Caco-2 (cell line): ENCODE results near the gene HLA-DQB1. TPM values are rescaled to one million over a fixed set of nuclear protein-coding genes. Genes with fewer than 3 reads are reported as not detected.
"Not testable (repeated sequence)": the region's sequence is repeated elsewhere in the genome, so short reads cannot be mapped to it uniquely, and the experiment has no call there.

ENCODE experiments used
- BruUV-seq: library from RNA; stranded (reverse); fragments of 400-500 nt; replicated peaks from 2 replicates; lab custom pipeline; 2021; lab: Mats Ljungman, UMichigan
- CTCF ChIA-PET: fragments of 300-600 bp; sonication (Branson Sonifier 250); formaldehyde crosslinking; loops from one replicate; lab custom pipeline; 2022; ENCODE audit warnings: antibody characterized with exemption; lab: Charles Lee
- POLR2A ChIA-PET: fragments of 300-600 bp; sonication (Branson Sonifier 250); formaldehyde crosslinking; loops from one replicate; lab custom pipeline; 2022; ENCODE audit warnings: antibody characterized with exemption; lab: Charles Lee
- DNase-seq, 2 experiments: peaks; one replicate each; pipeline versions ENCODE4 v3.0.0 to v3.0.0-alpha.2; 2020 to 2022
- H3K27me3 ChIP-seq: replicated peaks from 2 replicates; pipeline ENCODE4 v1.6.0; 2011; ENCODE audit warnings: low read length; ENCODE audit not compliant: control insufficient read depth, insufficient read depth
- H3K36me3 ChIP-seq: 2 replicates; pipeline ENCODE4 v1.5.1; 2011; ENCODE audit warnings: low read length; ENCODE audit not compliant: control insufficient read depth, insufficient read depth
- H3K4me1 ChIP-seq: fragments of 250-450 bp; sonication (Bioruptor Pico); 2 replicates; pipeline ENCODE4 v1.5.1; 2020; ENCODE audit warnings: mild to moderate bottlenecking
- H3K4me3 ChIP-seq: 2 replicates; pipeline ENCODE4 v1.5.1; 2011; ENCODE audit warnings: low read depth, mild to moderate bottlenecking, control low read depth, low read length
- H3K9me3 ChIP-seq: fragments of 250-450 bp; sonication (Bioruptor Pico); 2 replicates; pipeline ENCODE4 v1.5.1; 2020; ENCODE audit warnings: mild to moderate bottlenecking, moderate library complexity
- H3K27ac Mint-ChIP-seq: one replicate; pipeline ENCODE4 v1.8.0; 2022; ENCODE audit warnings: mixed read lengths; ENCODE audit not compliant: unreplicated experiment
- H3K27me3 Mint-ChIP-seq: one replicate; pipeline ENCODE4 v1.8.0; 2022; ENCODE audit warnings: mixed read lengths; ENCODE audit not compliant: insufficient read depth, unreplicated experiment
- H3K36me3 Mint-ChIP-seq: one replicate; pipeline ENCODE4 v1.8.0; 2022; ENCODE audit warnings: mild to moderate bottlenecking, mixed read lengths; ENCODE audit not compliant: insufficient read depth, unreplicated experiment
- H3K4me1 Mint-ChIP-seq: one replicate; pipeline ENCODE4 v1.8.0; 2022; ENCODE audit warnings: low read depth, mixed read lengths; ENCODE audit not compliant: unreplicated experiment
- H3K4me3 Mint-ChIP-seq: one replicate; pipeline ENCODE4 v1.8.0; 2022; ENCODE audit warnings: mild to moderate bottlenecking, moderate library complexity, mixed read lengths; ENCODE audit not compliant: unreplicated experiment
- H3K9me3 Mint-ChIP-seq: one replicate; pipeline ENCODE4 v1.8.0; 2022; ENCODE audit warnings: mixed read lengths; ENCODE audit not compliant: unreplicated experiment
- intact Hi-C: fragments of 100-400 bp; cut with micrococcal nuclease; formaldehyde crosslinking; loops from one replicate; pipeline ENCODE4 v1.10.0; 2022; ENCODE audit not compliant: unreplicated experiment
- total RNA-seq: library from RNA; stranded (reverse); gene quantifications from 2 replicates; pipeline ENCODE4 v1.2.3, GENCODE V29; 2022
- TF ChIP-seq, protein P1 (sequence below), 2 experiments: fragments of 200-600 bp in 1 of 2; IDR thresholded peaks; 1 replicate in 1 of 2; 2 replicates in 1 of 2; pipeline versions ENCODE4 v1.5.1 to v1.8.0; 2011 to 2022; ENCODE audit warnings: antibody characterized with exemption in 1 of 2, control low read depth in 1 of 2, inconsistent platforms in 1 of 2, low read depth in 1 of 2, low read length in 1 of 2, mild to moderate bottlenecking in 1 of 2, moderate library complexity in 1 of 2; ENCODE audit not compliant: insufficient read depth in 1 of 2, severe bottlenecking in 1 of 2, unreplicated experiment in 1 of 2

The HLA-DQB1 gene
- total RNA-seq, 1 experiment from 2014 or later, result not detected

GRCh38 chr6:32645047-32645703, 21.3 kb downstream of the HLA-DQB1 start:
- H3K27ac Mint-ChIP-seq, result no peak overlapping the region
- no peaks in the 10 kb centered on the region for H3K9me3 Mint-ChIP-seq
- CTCF ChIA-PET, result no interaction called here
- DNase-seq, result no peak
- no peaks in the 10 kb centered on the region for H3K36me3 Mint-ChIP-seq
- H3K4me3 Mint-ChIP-seq, result no peak overlapping the region
- H3K4me1 ChIP-seq, result no peaks in the 10 kb centered on the region
- H3K36me3 ChIP-seq, result no peaks in the 10 kb centered on the region
- peaks cover 13% of the 10 kb centered on the region for H3K27me3 Mint-ChIP-seq
- H3K9me3 ChIP-seq, result no peaks in the 10 kb centered on the region
- H3K4me1 Mint-ChIP-seq, result no peaks in the 10 kb centered on the region
- BruUV-seq, result no TSS peak
- no peak overlapping the region for H3K4me3 ChIP-seq
- intact Hi-C loops, result no loop called here
- no peaks in the 10 kb centered on the region for H3K27me3 ChIP-seq
- TF ChIP-seq, protein P1, sequence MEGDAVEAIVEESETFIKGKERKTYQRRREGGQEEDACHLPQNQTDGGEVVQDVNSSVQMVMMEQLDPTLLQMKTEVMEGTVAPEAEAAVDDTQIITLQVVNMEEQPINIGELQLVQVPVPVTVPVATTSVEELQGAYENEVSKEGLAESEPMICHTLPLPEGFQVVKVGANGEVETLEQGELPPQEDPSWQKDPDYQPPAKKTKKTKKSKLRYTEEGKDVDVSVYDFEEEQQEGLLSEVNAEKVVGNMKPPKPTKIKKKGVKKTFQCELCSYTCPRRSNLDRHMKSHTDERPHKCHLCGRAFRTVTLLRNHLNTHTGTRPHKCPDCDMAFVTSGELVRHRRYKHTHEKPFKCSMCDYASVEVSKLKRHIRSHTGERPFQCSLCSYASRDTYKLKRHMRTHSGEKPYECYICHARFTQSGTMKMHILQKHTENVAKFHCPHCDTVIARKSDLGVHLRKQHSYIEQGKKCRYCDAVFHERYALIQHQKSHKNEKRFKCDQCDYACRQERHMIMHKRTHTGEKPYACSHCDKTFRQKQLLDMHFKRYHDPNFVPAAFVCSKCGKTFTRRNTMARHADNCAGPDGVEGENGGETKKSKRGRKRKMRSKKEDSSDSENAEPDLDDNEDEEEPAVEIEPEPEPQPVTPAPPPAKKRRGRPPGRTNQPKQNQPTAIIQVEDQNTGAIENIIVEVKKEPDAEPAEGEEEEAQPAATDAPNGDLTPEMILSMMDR (IDR thresholded peaks at IDR 0.05; ENCODE audit: insufficient read depth in 1 of 2, low read depth in 1 of 2, low read length in 1 of 2, severe bottlenecking in 1 of 2, unreplicated experiment in 1 of 2), result no peak
- POLR2A ChIA-PET, result no interaction called here

GRCh38 chr6:32643904-32644303, 22.6 kb downstream of the HLA-DQB1 start:
- Histone ChIP-seq H3K9me3 (no peaks in the 10 kb centered on the region), H3K4me3 (no peak overlapping the region), H3K36me3 (no peaks in the 10 kb centered on the region), H3K27me3 (no peaks in the 10 kb centered on the region), H3K4me1 (no peaks in the 10 kb centered on the region)
- DNase-seq, result no peak
- BruUV-seq, result no TSS peak
- TF ChIP-seq, protein P1 (IDR thresholded peaks at IDR 0.05; ENCODE audit: insufficient read depth in 1 of 2, low read depth in 1 of 2, low read length in 1 of 2, severe bottlenecking in 1 of 2, unreplicated experiment in 1 of 2), result no peak
- Mint-ChIP-seq H3K9me3 (no peaks in the 10 kb centered on the region), H3K4me1 (no peaks in the 10 kb centered on the region), H3K36me3 (no peaks in the 10 kb centered on the region), H3K27ac (no peak overlapping the region), H3K4me3 (no peak overlapping the region), H3K27me3 (peaks cover 16% of the 10 kb centered on the region)
- ChIA-PET POLR2A (no interaction called here), CTCF (no interaction called here)
- intact Hi-C loops, result no loop called here

- H3K27me3 Mint-ChIP-seq, result peaks cover 13% of the 10 kb centered on the region
- no peaks in the 10 kb centered on the region for H3K9me3 Mint-ChIP-seq
- no peaks in the 10 kb centered on the region for H3K27me3 ChIP-seq
- H3K36me3 ChIP-seq, result no peaks in the 10 kb centered on the region
- intact Hi-C loops, result no loop called here
- H3K4me1 ChIP-seq, result no peaks in the 10 kb centered on the region
- H3K36me3 Mint-ChIP-seq, result no peaks in the 10 kb centered on the region
- H3K4me3 ChIP-seq, result no peak overlapping the region
- H3K4me3 Mint-ChIP-seq, result no peak overlapping the region
- no peak for DNase-seq
- H3K27ac Mint-ChIP-seq, result no peak overlapping the region
- H3K9me3 ChIP-seq, result no peaks in the 10 kb centered on the region
- CTCF ChIA-PET, result no interaction called here
- POLR2A ChIA-PET, result no interaction called here
- TF ChIP-seq, protein P1 (IDR thresholded peaks at IDR 0.05; ENCODE audit: insufficient read depth in 1 of 2, low read depth in 1 of 2, low read length in 1 of 2, severe bottlenecking in 1 of 2, unreplicated experiment in 1 of 2), result no peak
- BruUV-seq, result no TSS peak
- no peaks in the 10 kb centered on the region for H3K4me1 Mint-ChIP-seq
Observed at GRCh38 chr6:32642720-32643106, 23.7 kb downstream of the HLA-DQB1 start.

GRCh38 chr6:32641785-32642719, 24.4 kb downstream of the HLA-DQB1 start:
- peaks cover 13% of the 10 kb centered on the region for H3K27me3 Mint-ChIP-seq
- H3K36me3 Mint-ChIP-seq, POLR2A ChIA-PET, CTCF ChIA-PET, H3K4me3 ChIP-seq, BruUV-seq, H3K27me3 ChIP-seq, H3K36me3 ChIP-seq, H3K4me1 ChIP-seq, H3K4me1 Mint-ChIP-seq, DNase-seq, H3K4me3 Mint-ChIP-seq, intact Hi-C loops, H3K27ac Mint-ChIP-seq, H3K9me3 ChIP-seq, H3K9me3 Mint-ChIP-seq: not testable (repeated sequence)
